GM18907 (cell line): ENCODE results near the gene P2RX4.
"Not testable (repeated sequence)": the region's sequence is repeated elsewhere in the genome, so short reads cannot be mapped to it uniquely, and the experiment has no call there.

Source experiments
- ATAC-seq: cut with Tn5 transposase; IDR thresholded peaks from one replicate; pipeline ENCODE4 v1.9.1; 2021; ENCODE audit warnings: mild to moderate bottlenecking, moderate library complexity; ENCODE audit not compliant: unreplicated experiment

P2RX4 gene

GRCh38 chr12:121273364-121273896 is 63.5 kb downstream of the P2RX4 start:
- ATAC-seq, result no peak

GRCh38 chr12:121274036-121274763 is 64.3 kb downstream of the P2RX4 start:
- ATAC-seq, result no peak

- no peak for ATAC-seq
Measured at GRCh38 chr12:121277374-121277759, 67.4 kb downstream of the P2RX4 start.

- no peak for ATAC-seq
Measured at GRCh38 chr12:121278169-121279070, 68.5 kb downstream of the P2RX4 start.

GRCh38 chr12:121279071-121279375 is 69.1 kb downstream of the P2RX4 start:
- ATAC-seq, result no peak

- no peak for ATAC-seq
Measured at GRCh38 chr12:121279507-121279915, 69.6 kb downstream of the P2RX4 start.

- ATAC-seq, result not testable (repeated sequence)
Measured at GRCh38 chr12:121280531-121280930, 70.6 kb downstream of the P2RX4 start.

GRCh38 chr12:121281116-121281515 is 71.2 kb downstream of the P2RX4 start:
- not testable (repeated sequence) for ATAC-seq

- ATAC-seq, result no peak
Measured at GRCh38 chr12:121282072-121282742, 72.3 kb downstream of the P2RX4 start.

GRCh38 chr12:121282910-121283309 is 73.0 kb downstream of the P2RX4 start:
- not testable (repeated sequence) for ATAC-seq

- no peak for ATAC-seq
Measured at GRCh38 chr12:121283388-121283787, 73.5 kb downstream of the P2RX4 start.
